Measurements from ENCODE around the gene USP46.

The USP46 gene

GRCh38 chr4:52657292-52657617 lies 1.8 kb downstream of the USP46 start:
- DNase-seq (ENCODE audit: low read depth in 2 of 2) = no peak

- no peak for DNase-seq (ENCODE audit: low read depth in 2 of 2)
Observed at GRCh38 chr4:52655506-52655905, 3.6 kb downstream of the USP46 start.

- no peak for DNase-seq (ENCODE audit: low read depth in 2 of 2)
Observed at GRCh38 chr4:52651996-52652672, 7.0 kb downstream of the USP46 start.

- no peak for DNase-seq (ENCODE audit: low read depth in 2 of 2)
Observed at GRCh38 chr4:52648836-52649235, 10.3 kb downstream of the USP46 start.

GRCh38 chr4:52646741-52647140 lies 12.4 kb downstream of the USP46 start:
- no peak for DNase-seq (ENCODE audit: low read depth in 2 of 2)

GRCh38 chr4:52646096-52646495 lies 13.0 kb downstream of the USP46 start:
- no peak for DNase-seq (ENCODE audit: low read depth in 2 of 2)

GRCh38 chr4:52645300-52645699 lies 13.8 kb downstream of the USP46 start:
- no peak for DNase-seq (ENCODE audit: low read depth in 2 of 2)

GRCh38 chr4:52643785-52644244 lies 15.3 kb downstream of the USP46 start:
- no peak for DNase-seq (ENCODE audit: low read depth in 2 of 2)

- no peak for DNase-seq (ENCODE audit: low read depth in 2 of 2)
Observed at GRCh38 chr4:52643190-52643589, 15.9 kb downstream of the USP46 start.

- DNase-seq (ENCODE audit: low read depth in 2 of 2) = no peak
Observed at GRCh38 chr4:52641854-52642563, 17.1 kb downstream of the USP46 start.

GRCh38 chr4:52640808-52641565 lies 18.1 kb downstream of the USP46 start:
- no peak for DNase-seq (ENCODE audit: low read depth in 2 of 2)

GRCh38 chr4:52638717-52639116 lies 20.4 kb downstream of the USP46 start:
- no peak for DNase-seq (ENCODE audit: low read depth in 2 of 2)

- DNase-seq (ENCODE audit: low read depth in 2 of 2) = no peak
Observed at GRCh38 chr4:52637116-52637515, 22.0 kb downstream of the USP46 start.

- DNase-seq (ENCODE audit: low read depth in 2 of 2) = no peak
Observed at GRCh38 chr4:52635560-52635959, 23.5 kb downstream of the USP46 start.

- no peak for DNase-seq (ENCODE audit: low read depth in 2 of 2)
Observed at GRCh38 chr4:52635130-52635529, 24.0 kb downstream of the USP46 start.

GRCh38 chr4:52633846-52634245 lies 25.3 kb downstream of the USP46 start:
- no peak for DNase-seq (ENCODE audit: low read depth in 2 of 2)

GRCh38 chr4:52628974-52629373 lies 30.1 kb downstream of the USP46 start:
- DNase-seq (ENCODE audit: low read depth in 2 of 2) = no peak

GRCh38 chr4:52628543-52628942 lies 30.6 kb downstream of the USP46 start:
- DNase-seq (ENCODE audit: low read depth in 2 of 2) = no peak

GRCh38 chr4:52627876-52628275 lies 31.2 kb downstream of the USP46 start:
- no peak for DNase-seq (ENCODE audit: low read depth in 2 of 2)

- no peak for DNase-seq (ENCODE audit: low read depth in 2 of 2)
Observed at GRCh38 chr4:52625216-52625615, 33.9 kb downstream of the USP46 start.

GRCh38 chr4:52622564-52622963 lies 36.5 kb downstream of the USP46 start:
- DNase-seq (ENCODE audit: low read depth in 2 of 2) = no peak

- DNase-seq (ENCODE audit: low read depth in 2 of 2) = no peak
Observed at GRCh38 chr4:52621567-52621966, 37.5 kb downstream of the USP46 start.

GRCh38 chr4:52619591-52619931 lies 39.5 kb downstream of the USP46 start:
- DNase-seq (ENCODE audit: low read depth in 2 of 2) = no peak
